Measurements from ENCODE around the gene PAX5.

DNA sequence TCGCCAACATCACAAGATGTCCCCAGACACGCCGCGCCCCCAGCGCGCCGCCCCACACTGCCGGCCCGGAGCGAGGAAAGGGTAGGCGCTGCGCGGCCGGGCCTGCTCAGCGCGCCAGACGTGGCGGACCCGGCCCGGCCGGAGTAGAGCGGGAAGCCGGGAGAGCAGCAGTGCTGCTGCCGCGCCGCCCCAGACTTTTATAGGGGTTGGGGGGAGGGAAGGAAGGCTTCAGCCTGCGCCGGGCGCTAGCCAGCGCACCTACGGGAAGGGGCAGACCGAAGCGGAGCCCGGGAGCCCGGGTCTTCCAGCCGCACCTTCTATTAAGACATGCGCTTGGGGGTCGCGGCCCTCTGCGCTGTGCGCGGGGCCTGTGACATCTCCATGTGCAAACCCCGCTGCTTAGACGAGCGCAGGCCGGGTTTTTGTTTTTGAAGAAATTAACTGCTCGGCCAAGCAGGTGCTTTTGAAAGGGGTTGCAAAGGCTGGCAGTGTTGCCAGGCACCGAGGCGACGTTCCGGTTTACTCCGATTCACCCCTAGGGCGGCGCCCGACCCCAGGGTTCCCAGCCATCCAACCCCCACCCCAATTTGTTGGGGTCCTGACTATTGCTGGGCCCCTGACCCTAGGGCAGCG, 353 bp upstream of the PAX5 start:
- TF ChIP-seq REST (IDR thresholded peaks at IDR 0.05; ENCODE audit: insufficient read depth in 1 of 2, low read depth in 2 of 2, low read length in 2 of 2) (no peak), POLR2AphosphoS5 (IDR thresholded peaks at IDR 0.05; ENCODE audit: low read depth, low read length) (no peak), TAF1 (IDR thresholded peaks at IDR 0.05; ENCODE audit: borderline replicate concordance, insufficient read depth, low read length) (no peak)

All from PFSK-1 (cell line).